GM12878 (cell line): Measurements from ENCODE around the gene C1orf141.

Experiments
- CBFB ChIP-seq: IDR thresholded peaks from 2 replicates; pipeline ENCODE4 v1.6.1; 2016; ENCODE audit warnings: antibody characterized with exemption, low read depth
- POLR2A ChIP-seq: IDR thresholded peaks from 2 replicates; pipeline ENCODE4 v1.6.1; 2011; ENCODE audit warnings: low read depth, mild to moderate bottlenecking, low read length
- SMARCA5 ChIP-seq: fragments of 450-650 bp; IDR thresholded peaks from 2 replicates; pipeline ENCODE4 v1.6.1; 2017; ENCODE audit warnings: mild to moderate bottlenecking
- TF ChIP-seq, protein P1 (sequence below), 3 experiments: IDR thresholded peaks in 2 of 3; conservative IDR thresholded peaks in 1 of 3; 2 replicates each; pipeline ENCODE4 v1.5.1; 2011; ENCODE audit warnings: low read depth in 3 of 3, low read length in 3 of 3, mild to moderate bottlenecking in 3 of 3, control low read depth in 2 of 3, moderate library complexity in 2 of 3, inconsistent platforms in 1 of 3, mixed read lengths in 1 of 3; ENCODE audit not compliant: control insufficient read depth in 2 of 3, insufficient read depth in 1 of 3; ENCODE audit errors: extremely low read depth in 1 of 3
- TF ChIP-seq, protein P2 (sequence below): fragments of 450-650 bp; IDR thresholded peaks from 2 replicates; pipeline ENCODE4 v1.6.1; 2016; ENCODE audit warnings: mild to moderate bottlenecking, moderate library complexity, borderline replicate concordance

- TF ChIP-seq, protein P1, sequence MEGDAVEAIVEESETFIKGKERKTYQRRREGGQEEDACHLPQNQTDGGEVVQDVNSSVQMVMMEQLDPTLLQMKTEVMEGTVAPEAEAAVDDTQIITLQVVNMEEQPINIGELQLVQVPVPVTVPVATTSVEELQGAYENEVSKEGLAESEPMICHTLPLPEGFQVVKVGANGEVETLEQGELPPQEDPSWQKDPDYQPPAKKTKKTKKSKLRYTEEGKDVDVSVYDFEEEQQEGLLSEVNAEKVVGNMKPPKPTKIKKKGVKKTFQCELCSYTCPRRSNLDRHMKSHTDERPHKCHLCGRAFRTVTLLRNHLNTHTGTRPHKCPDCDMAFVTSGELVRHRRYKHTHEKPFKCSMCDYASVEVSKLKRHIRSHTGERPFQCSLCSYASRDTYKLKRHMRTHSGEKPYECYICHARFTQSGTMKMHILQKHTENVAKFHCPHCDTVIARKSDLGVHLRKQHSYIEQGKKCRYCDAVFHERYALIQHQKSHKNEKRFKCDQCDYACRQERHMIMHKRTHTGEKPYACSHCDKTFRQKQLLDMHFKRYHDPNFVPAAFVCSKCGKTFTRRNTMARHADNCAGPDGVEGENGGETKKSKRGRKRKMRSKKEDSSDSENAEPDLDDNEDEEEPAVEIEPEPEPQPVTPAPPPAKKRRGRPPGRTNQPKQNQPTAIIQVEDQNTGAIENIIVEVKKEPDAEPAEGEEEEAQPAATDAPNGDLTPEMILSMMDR (IDR thresholded peaks at IDR 0.05 in 2 of 3, conservative IDR thresholded peaks at IDR 0.05 in 1 of 3; ENCODE audit: control insufficient read depth in 2 of 3, extremely low read depth in 1 of 3, insufficient read depth in 1 of 3, low read depth in 3 of 3, low read length in 3 of 3) = no peak
- TF ChIP-seq, protein P2, sequence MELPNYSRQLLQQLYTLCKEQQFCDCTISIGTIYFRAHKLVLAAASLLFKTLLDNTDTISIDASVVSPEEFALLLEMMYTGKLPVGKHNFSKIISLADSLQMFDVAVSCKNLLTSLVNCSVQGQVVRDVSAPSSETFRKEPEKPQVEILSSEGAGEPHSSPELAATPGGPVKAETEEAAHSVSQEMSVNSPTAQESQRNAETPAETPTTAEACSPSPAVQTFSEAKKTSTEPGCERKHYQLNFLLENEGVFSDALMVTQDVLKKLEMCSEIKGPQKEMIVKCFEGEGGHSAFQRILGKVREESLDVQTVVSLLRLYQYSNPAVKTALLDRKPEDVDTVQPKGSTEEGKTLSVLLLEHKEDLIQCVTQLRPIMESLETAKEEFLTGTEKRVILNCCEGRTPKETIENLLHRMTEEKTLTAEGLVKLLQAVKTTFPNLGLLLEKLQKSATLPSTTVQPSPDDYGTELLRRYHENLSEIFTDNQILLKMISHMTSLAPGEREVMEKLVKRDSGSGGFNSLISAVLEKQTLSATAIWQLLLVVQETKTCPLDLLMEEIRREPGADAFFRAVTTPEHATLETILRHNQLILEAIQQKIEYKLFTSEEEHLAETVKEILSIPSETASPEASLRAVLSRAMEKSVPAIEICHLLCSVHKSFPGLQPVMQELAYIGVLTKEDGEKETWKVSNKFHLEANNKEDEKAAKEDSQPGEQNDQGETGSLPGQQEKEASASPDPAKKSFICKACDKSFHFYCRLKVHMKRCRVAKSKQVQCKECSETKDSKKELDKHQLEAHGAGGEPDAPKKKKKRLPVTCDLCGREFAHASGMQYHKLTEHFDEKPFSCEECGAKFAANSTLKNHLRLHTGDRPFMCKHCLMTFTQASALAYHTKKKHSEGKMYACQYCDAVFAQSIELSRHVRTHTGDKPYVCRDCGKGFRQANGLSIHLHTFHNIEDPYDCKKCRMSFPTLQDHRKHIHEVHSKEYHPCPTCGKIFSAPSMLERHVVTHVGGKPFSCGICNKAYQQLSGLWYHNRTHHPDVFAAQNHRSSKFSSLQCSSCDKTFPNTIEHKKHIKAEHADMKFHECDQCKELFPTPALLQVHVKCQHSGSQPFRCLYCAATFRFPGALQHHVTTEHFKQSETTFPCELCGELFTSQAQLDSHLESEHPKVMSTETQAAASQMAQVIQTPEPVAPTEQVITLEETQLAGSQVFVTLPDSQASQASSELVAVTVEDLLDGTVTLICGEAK = no peak
- TF ChIP-seq CBFB (no peak), SMARCA5 (no peak), POLR2A (no peak)
Observed at GRCh38 chr1:67060811-67061218, 74.0 kb downstream of the C1orf141 start.
